Spinal cord (tissue), 4 donors: Measurements from ENCODE around the gene GARIN5B. TPM values are rescaled to one million over a fixed set of nuclear protein-coding genes. Genes with fewer than 3 reads are reported as not detected.

Experiments
- polyA plus RNA-seq, 2 donors: library from polyadenylated mRNA; unstranded; fragments of 120-200 nt; gene quantifications; one replicate each; pipeline ENCODE4 v1.2.1, GENCODE V29; 2013; ENCODE audit not compliant: insufficient read length in 2 of 2
- total RNA-seq, 2 donors: library from RNA; depleted of rRNA in 1 of 2; stranded (reverse); fragments of 120-200 nt in 1 of 2; fragments of >200 nt in 1 of 2; gene quantifications; one replicate each; pipeline versions ENCODE4 v1.2.3 to v1.2.4, GENCODE V29; 2013 to 2014

The GARIN5B gene
- total and polyA plus RNA-seq, 4 donors = 0.14 to 0.43 TPM; not detected in 2

Other genes with a start within 250 kb of the GARIN5B start
- gene PPP1R12C, start 245.6 kb downstream of the GARIN5B start, total RNA-seq = 10 to 100 TPM; 20.4 to 71.1 TPM
- 100 to 1,000 TPM; 108 to 128 TPM for gene PPP1R12C, start 245.6 kb downstream of the GARIN5B start, polyA plus RNA-seq
- 10 to 100 TPM in 1 of 2 donors, 1 to 10 TPM in 1; 8.5 to 17.9 TPM for gene TNNT1, start 214.1 kb downstream of the GARIN5B start, total RNA-seq
- 10 to 100 TPM; 12.2 to 12.8 TPM for gene TNNT1, start 214.1 kb downstream of the GARIN5B start, polyA plus RNA-seq
- 1 to 10 TPM; 3.2 to 3.4 TPM for gene TNNI3, start 205.5 kb downstream of the GARIN5B start, total RNA-seq
- gene TNNI3, start 205.5 kb downstream of the GARIN5B start, polyA plus RNA-seq = 1 to 10 TPM; 5.2 to 5.5 TPM
- 1 to 10 TPM; 2.2 to 8.4 TPM for gene DNAAF3, start 196.6 kb downstream of the GARIN5B start, total RNA-seq
- 10 to 100 TPM in 1 of 2 donors, 1 to 10 TPM in 1; 8.3 to 12.7 TPM for gene DNAAF3, start 196.6 kb downstream of the GARIN5B start, polyA plus RNA-seq
- 10 to 100 TPM; 11.5 to 28.1 TPM for gene SYT5, start 183.0 kb downstream of the GARIN5B start, total RNA-seq
- 100 to 1,000 TPM; 113 to 115 TPM for gene SYT5, start 183.0 kb downstream of the GARIN5B start, polyA plus RNA-seq
- 1 to 10 TPM; 2.9 to 4.5 TPM for gene PTPRH, start 153.8 kb downstream of the GARIN5B start, total RNA-seq
- 1 to 10 TPM; 1.4 to 1.8 TPM for gene PTPRH, start 153.8 kb downstream of the GARIN5B start, polyA plus RNA-seq
- gene TMEM86B, start 134.5 kb downstream of the GARIN5B start, total RNA-seq = 1 to 10 TPM in 1 of 2 donors, under 1 TPM in 1; 0.59 to 1.9 TPM
- 1 to 10 TPM; 6.6 to 8.0 TPM for gene TMEM86B, start 134.5 kb downstream of the GARIN5B start, polyA plus RNA-seq
- 10 to 100 TPM; 22.6 to 23.9 TPM for gene PPP6R1, start 104.2 kb downstream of the GARIN5B start, total RNA-seq
- 10 to 100 TPM; 58.9 to 66.8 TPM for gene PPP6R1, start 104.2 kb downstream of the GARIN5B start, polyA plus RNA-seq
- 10 to 100 TPM; 19.6 to 24.0 TPM for gene HSPBP1, start 83.2 kb downstream of the GARIN5B start, total RNA-seq
- 10 to 100 TPM; 68.3 to 71.4 TPM for gene HSPBP1, start 83.2 kb downstream of the GARIN5B start, polyA plus RNA-seq
- gene BRSK1, start 79.3 kb downstream of the GARIN5B start, total RNA-seq = 10 to 100 TPM; 46.4 to 51.9 TPM
- 100 to 1,000 TPM; 201 to 206 TPM for gene BRSK1, start 79.3 kb downstream of the GARIN5B start, polyA plus RNA-seq
- gene TMEM150B, start 37.9 kb downstream of the GARIN5B start, total RNA-seq = under 1 TPM; 0.66 to 0.89 TPM
- under 1 TPM; 0.52 to 0.77 TPM for gene TMEM150B, start 37.9 kb downstream of the GARIN5B start, polyA plus RNA-seq
- gene KMT5C, start 23.4 kb downstream of the GARIN5B start, total RNA-seq = 10 to 100 TPM in 1 of 2 donors, 1 to 10 TPM in 1; 7.0 to 22.4 TPM
- 10 to 100 TPM; 25.5 to 39.2 TPM for gene KMT5C, start 23.4 kb downstream of the GARIN5B start, polyA plus RNA-seq
- gene COX6B2, start 8.5 kb downstream of the GARIN5B start, total RNA-seq = 1 to 10 TPM in 1 of 2 donors, under 1 TPM in 1; 0.69 to 2.8 TPM
- gene COX6B2, start 8.5 kb downstream of the GARIN5B start, polyA plus RNA-seq = 1 to 10 TPM; 3.8 to 4.8 TPM
- gene IL11, start 7.2 kb upstream of the GARIN5B start, total RNA-seq = under 1 TPM; 0.20 to 0.22 TPM
- gene IL11, start 7.2 kb upstream of the GARIN5B start, polyA plus RNA-seq = 1 to 10 TPM; 1.5 to 1.9 TPM
- gene TMEM190, start 13.6 kb upstream of the GARIN5B start, total RNA-seq = 1 to 10 TPM in 1 of 2 donors, under 1 TPM in 1; 0.40 to 2.2 TPM
- gene TMEM190, start 13.6 kb upstream of the GARIN5B start, polyA plus RNA-seq = 1 to 10 TPM in 1 of 2 donors, under 1 TPM in 1; 0.65 to 5.0 TPM
- under 1 TPM in 1 of 2 donors, not detected in 1; 0.55 TPM for gene TMEM238, start 21.0 kb upstream of the GARIN5B start, total RNA-seq
- under 1 TPM; 0.69 to 0.86 TPM for gene TMEM238, start 21.0 kb upstream of the GARIN5B start, polyA plus RNA-seq
- 100 to 1,000 TPM; 135 to 417 TPM for gene RPL28, start 22.7 kb upstream of the GARIN5B start, total RNA-seq
- 1,000 to 10,000 TPM; 1,153 to 1,205 TPM for gene RPL28, start 22.7 kb upstream of the GARIN5B start, polyA plus RNA-seq
- 10 to 100 TPM; 14.6 to 55.8 TPM for gene UBE2S, start 44.5 kb upstream of the GARIN5B start, total RNA-seq
- gene UBE2S, start 44.5 kb upstream of the GARIN5B start, polyA plus RNA-seq = 100 to 1,000 TPM; 104 to 124 TPM
- gene SHISA7, start 80.0 kb upstream of the GARIN5B start, total RNA-seq = 1 to 10 TPM; 4.0 to 5.2 TPM
- 10 to 100 TPM; 29.1 to 35.6 TPM for gene SHISA7, start 80.0 kb upstream of the GARIN5B start, polyA plus RNA-seq
- gene ISOC2, start 98.4 kb upstream of the GARIN5B start, total RNA-seq = 10 to 100 TPM; 30.3 to 59.3 TPM
- gene ISOC2, start 98.4 kb upstream of the GARIN5B start, polyA plus RNA-seq = 10 to 100 TPM; 60.2 to 65.1 TPM
- not detected for gene C19orf85, start 101.5 kb upstream of the GARIN5B start, total RNA-seq
- not detected for gene C19orf85, start 101.5 kb upstream of the GARIN5B start, polyA plus RNA-seq
- 1 to 10 TPM; 1.5 to 1.7 TPM for gene ZNF628, start 113.4 kb upstream of the GARIN5B start, total RNA-seq
- 1 to 10 TPM; 5.7 to 6.6 TPM for gene ZNF628, start 113.4 kb upstream of the GARIN5B start, polyA plus RNA-seq
- gene NAT14, start 121.9 kb upstream of the GARIN5B start, total RNA-seq = 10 to 100 TPM; 16.2 to 45.6 TPM
- gene NAT14, start 121.9 kb upstream of the GARIN5B start, polyA plus RNA-seq = 10 to 100 TPM; 93.2 to 94.0 TPM
- 1 to 10 TPM; 3.5 to 6.0 TPM for gene SSC5D, start 125.2 kb upstream of the GARIN5B start, total RNA-seq
- gene SSC5D, start 125.2 kb upstream of the GARIN5B start, polyA plus RNA-seq = 1 to 10 TPM; 2.3 to 4.7 TPM
- gene SBK2, start 173.9 kb upstream of the GARIN5B start, total RNA-seq = under 1 TPM in 1 of 2 donors, not detected in 1; 0.44 TPM
- under 1 TPM in 1 of 2 donors, not detected in 1; 0.15 TPM for gene SBK2, start 173.9 kb upstream of the GARIN5B start, polyA plus RNA-seq
- under 1 TPM in 1 of 2 donors, not detected in 1; 0.11 TPM for gene SBK3, start 182.3 kb upstream of the GARIN5B start, total RNA-seq
- gene SBK3, start 182.3 kb upstream of the GARIN5B start, polyA plus RNA-seq = under 1 TPM in 1 of 2 donors, not detected in 1; 0.17 TPM
- 1 to 10 TPM; 2.1 to 9.9 TPM for gene ZNF579, start 217.6 kb upstream of the GARIN5B start, total RNA-seq
- 10 to 100 TPM; 24.9 to 25.3 TPM for gene ZNF579, start 217.6 kb upstream of the GARIN5B start, polyA plus RNA-seq
- 1 to 10 TPM; 2.3 to 7.5 TPM for gene FIZ1, start 236.3 kb upstream of the GARIN5B start, total RNA-seq
- gene FIZ1, start 236.3 kb upstream of the GARIN5B start, polyA plus RNA-seq = 10 to 100 TPM; 23.4 to 26.5 TPM
- 1 to 10 TPM; 5.1 to 9.6 TPM for gene ZNF524, start 237.0 kb upstream of the GARIN5B start, total RNA-seq
- 10 to 100 TPM; 11.2 to 13.6 TPM for gene ZNF524, start 237.0 kb upstream of the GARIN5B start, polyA plus RNA-seq
- 1 to 10 TPM; 1.4 to 2.1 TPM for gene ZNF865, start 242.4 kb upstream of the GARIN5B start, total RNA-seq
- gene ZNF865, start 242.4 kb upstream of the GARIN5B start, polyA plus RNA-seq = 10 to 100 TPM; 14.8 to 15.4 TPM